Gastrocnemius medialis (tissue), 4 donors: Measurements from ENCODE around the gene C12orf56. TPM values are rescaled to one million over a fixed set of nuclear protein-coding genes. Genes with fewer than 3 reads are reported as not detected.
"Not testable (repeated sequence)": the region's sequence is repeated elsewhere in the genome, so short reads cannot be mapped to it uniquely, and the experiment has no call there.

ENCODE experiments used
- ATAC-seq, 2 donors: fragments of 150-250 bp; one replicate each; pipeline ENCODE4 v1.9.1; 2016
- DNase-seq, 2 donors: peaks; one replicate each; pipeline ENCODE4 v3.0.0-alpha.2; 2019
- H3K27ac ChIP-seq, 4 donors: fragments of 200-600 bp; sonication (generic); 1 replicate in 1 of 4; 2 replicates in 3 of 4; pipeline ENCODE4 v1.5.1; 2016 to 2018; ENCODE audit warnings: mild to moderate bottlenecking in 2 of 4, moderate library complexity in 1 of 4
- H3K27me3 ChIP-seq, 3 donors: fragments of 200-600 bp; sonication (generic) in 2 of 3; 1 replicate in 1 of 3; 2 replicates in 2 of 3; pipeline versions ENCODE4 v1.5.1 to v1.6.0; 2016 to 2019; ENCODE audit warnings: mild to moderate bottlenecking in 1 of 3, moderate library complexity in 1 of 3
- H3K36me3 ChIP-seq, 2 donors: fragments of 200-600 bp; sonication (generic) in 1 of 2; one replicate each; pipeline ENCODE4 v1.5.1; 2017 to 2018
- H3K4me1 ChIP-seq, 2 donors: fragments of 200-600 bp; sonication (generic) in 1 of 2; one replicate each; pipeline ENCODE4 v1.5.1; 2016 to 2017; ENCODE audit warnings: mild to moderate bottlenecking in 2 of 2
- H3K4me3 ChIP-seq, 4 donors: fragments of 200-600 bp; sonication (generic) in 3 of 4; 1 replicate in 1 of 4; 2 replicates in 3 of 4; pipeline ENCODE4 v1.5.1; 2016 to 2019; ENCODE audit warnings: mild to moderate bottlenecking in 2 of 4
- H3K9me3 ChIP-seq, 3 donors: fragments of 200-600 bp; sonication (generic) in 2 of 3; 1 replicate in 1 of 3; 2 replicates in 2 of 3; pipeline ENCODE4 v1.5.1; 2016 to 2019
- CTCF ChIP-seq, 5 experiments: fragments of 450-650 bp in 3 of 5; fragments of 200-600 bp in 2 of 5; sonication (generic) in 2 of 5; IDR thresholded peaks in 4 of 5; conservative IDR thresholded peaks in 1 of 5; 1 replicate in 4 of 5; 2 replicates in 1 of 5; pipeline ENCODE4 v1.5.1; 2016 to 2019; ENCODE audit warnings: antibody characterized with exemption in 5 of 5, mild to moderate bottlenecking in 3 of 5, moderate library complexity in 3 of 5
- POLR2A ChIP-seq, 2 donors: fragments of 450-650 bp; IDR thresholded peaks; one replicate each; pipeline ENCODE4 v1.6.1; 2017; ENCODE audit warnings: antibody characterized with exemption in 2 of 2, mild to moderate bottlenecking in 2 of 2, moderate library complexity in 2 of 2
- in situ Hi-C, 4 donors: fragments of 200-750 bp; cut with MboI; loops; one replicate each; pipeline versions ENCODE4 v1.15.0 to v1.8.0; 2017; ENCODE audit warnings: low sequenced_read_pairs in 4 of 4
- intact Hi-C: fragments of 100-400 bp; cut with DNase I; formaldehyde crosslinking; loops from one replicate; pipeline ENCODE4 v1.15.1; 2023; ENCODE audit warnings: low total_unique reads
- total RNA-seq, 4 donors: library from RNA; depleted of rRNA; stranded (reverse); fragments of >200 nt; gene quantifications; one replicate each; pipeline versions ENCODE4 v1.1.0 to v1.2.3, GENCODE V29; 2016

Gene C12orf56
- total RNA-seq, 4 donors from 2014 or later = not detected

DNA sequence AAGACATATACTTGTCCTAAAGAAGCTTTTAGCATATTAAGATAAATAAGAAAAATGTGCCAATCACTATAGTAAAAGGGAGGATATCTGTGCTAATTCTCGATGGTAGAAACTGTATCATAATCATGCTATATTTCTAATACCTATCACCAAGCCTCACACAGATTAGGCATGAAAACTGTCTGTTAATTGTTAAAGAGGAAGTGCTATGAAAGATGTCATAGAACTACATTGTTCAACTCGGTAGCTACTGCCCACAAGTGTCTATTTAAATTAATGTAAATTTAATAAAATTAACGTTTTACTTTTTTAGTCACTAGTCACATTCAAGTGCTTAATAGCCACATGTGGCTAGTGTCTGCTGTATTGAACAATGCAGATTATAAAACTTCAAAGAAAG lies 90.9 kb downstream of the C12orf56 start:
- intact Hi-C loops (no loop called here), in situ Hi-C loops (no loop called here)
- no peak overlapping the region for H3K4me3 ChIP-seq
- no peaks in the 10 kb centered on the region for H3K9me3 ChIP-seq
- no peaks in the 10 kb centered on the region for H3K27me3 ChIP-seq
- DNase-seq = no peak
- H3K27ac ChIP-seq = no peak overlapping the region
- TF ChIP-seq POLR2A (IDR thresholded peaks at IDR 0.05) = no peak
- no peak for TF ChIP-seq CTCF (IDR thresholded peaks at IDR 0.05 in 4 of 5, conservative IDR thresholded peaks at IDR 0.05 in 1 of 5)
- ATAC-seq = no peak
- no peaks in the 10 kb centered on the region for H3K4me1 ChIP-seq
- no peaks in the 10 kb centered on the region for H3K36me3 ChIP-seq

DNA sequence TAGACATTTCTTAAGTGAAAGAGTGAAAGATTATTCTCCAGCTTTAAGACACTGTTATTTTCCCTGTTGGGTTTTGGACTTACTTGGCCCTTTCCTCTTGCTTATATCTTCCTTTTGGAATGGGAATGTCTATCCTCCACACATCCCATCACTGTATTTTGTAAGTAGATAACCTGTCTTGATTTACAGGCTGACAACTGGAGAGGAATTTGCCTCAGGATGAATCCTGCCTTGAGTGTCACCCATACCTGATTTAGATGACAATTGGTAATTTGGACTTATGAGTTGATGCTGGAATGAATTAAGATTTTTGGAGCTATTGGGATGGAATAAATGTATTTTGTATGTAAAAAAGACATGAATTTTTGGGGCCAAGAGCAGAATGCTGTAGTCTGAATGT lies 94.3 kb downstream of the C12orf56 start:
- intact Hi-C loops = no loop called here
- Histone ChIP-seq H3K9me3 (no peaks in the 10 kb centered on the region), H3K36me3 (no peaks in the 10 kb centered on the region), H3K27ac (no peak overlapping the region), H3K27me3 (no peaks in the 10 kb centered on the region), H3K4me3 (no peak overlapping the region), H3K4me1 (no peaks in the 10 kb centered on the region)
- ATAC-seq (no peak), DNase-seq (no peak)
- in situ Hi-C loops = no loop called here
- TF ChIP-seq POLR2A (IDR thresholded peaks at IDR 0.05) (no peak), CTCF (IDR thresholded peaks at IDR 0.05 in 4 of 5, conservative IDR thresholded peaks at IDR 0.05 in 1 of 5) (no peak)

- no peak for ATAC-seq
- TF ChIP-seq POLR2A (IDR thresholded peaks at IDR 0.05) = no peak
- TF ChIP-seq CTCF (IDR thresholded peaks at IDR 0.05 in 4 of 5, conservative IDR thresholded peaks at IDR 0.05 in 1 of 5) = no peak
- no peak overlapping the region for H3K27ac ChIP-seq
- no peak overlapping the region for H3K4me3 ChIP-seq
- in situ Hi-C loops = no loop called here
- H3K4me1 ChIP-seq = no peaks in the 10 kb centered on the region
- intact Hi-C loops = no loop called here
- H3K36me3 ChIP-seq = no peaks in the 10 kb centered on the region
- no peak for DNase-seq
- H3K9me3 ChIP-seq = no peaks in the 10 kb centered on the region
- no peaks in the 10 kb centered on the region for H3K27me3 ChIP-seq
Observed at GRCh38 chr12:64293654-64294364, 96.7 kb downstream of the C12orf56 start.

DNA sequence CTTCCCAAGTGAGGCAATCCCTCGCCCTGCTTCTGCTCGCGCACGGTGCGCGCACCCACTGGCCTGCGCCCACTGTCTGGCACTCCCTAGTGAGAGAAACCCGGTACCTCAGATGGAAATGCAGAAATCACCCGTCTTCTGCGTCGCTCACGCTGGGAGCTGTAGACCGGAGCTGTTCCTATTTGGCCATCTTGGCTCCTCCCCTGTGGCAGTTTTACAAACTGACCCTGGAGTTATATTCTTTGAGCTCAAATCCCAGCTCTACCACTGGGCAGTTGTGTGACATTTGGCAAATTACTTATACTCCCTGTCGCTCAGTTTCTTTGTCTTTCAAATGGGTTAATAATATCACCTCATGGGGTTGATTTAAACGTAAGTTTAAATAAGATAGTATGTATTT lies 97.4 kb downstream of the C12orf56 start:
- H3K9me3 ChIP-seq, DNase-seq, intact Hi-C loops, H3K36me3 ChIP-seq, H3K4me1 ChIP-seq, H3K27ac ChIP-seq, H3K4me3 ChIP-seq, H3K27me3 ChIP-seq, ATAC-seq, in situ Hi-C loops: not testable (repeated sequence)

- ATAC-seq (no peak), DNase-seq (no peak)
- Histone ChIP-seq H3K4me3 (no peak overlapping the region), H3K36me3 (no peaks in the 10 kb centered on the region), H3K27me3 (no peaks in the 10 kb centered on the region), H3K4me1 (no peaks in the 10 kb centered on the region), H3K9me3 (no peaks in the 10 kb centered on the region), H3K27ac (no peak overlapping the region)
- in situ Hi-C loops (no loop called here), intact Hi-C loops (no loop called here)
- no peak for TF ChIP-seq CTCF (IDR thresholded peaks at IDR 0.05 in 4 of 5, conservative IDR thresholded peaks at IDR 0.05 in 1 of 5)
Observed at GRCh38 chr12:64286521-64286920, 104.0 kb downstream of the C12orf56 start.
